Measurements from ENCODE around the gene LIPM.
A peak's percentile ranks its signal among the peaks of the same experiment; 100 is the strongest.

LIPM gene

DNA sequence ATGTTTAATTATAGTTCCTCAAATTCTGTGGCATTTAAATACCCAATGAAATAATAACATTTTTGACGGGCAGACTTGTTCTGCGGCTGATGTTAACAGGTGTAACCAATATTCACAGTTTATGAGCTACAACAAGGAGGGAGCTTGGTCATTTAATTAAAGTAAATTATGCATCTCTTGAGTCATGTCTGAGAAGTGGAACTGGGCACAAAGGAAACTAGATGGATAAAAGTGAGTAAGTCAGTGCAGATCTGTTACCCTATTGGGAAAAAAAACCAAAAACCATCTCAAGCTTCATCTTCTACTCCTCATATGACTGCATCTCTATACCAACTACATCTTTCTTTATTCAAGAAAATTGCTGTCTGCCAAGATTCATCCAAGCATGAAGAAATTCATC is 25.1 kb downstream of the LIPM start:
- ChIA-PET CTCF (interaction anchor here (0.7 to 3.6 kb wide), 9 partner anchors 8 to 390 kb away, joined by 3 to 33 read pairs (median 5); no protein-coding TSS in a partner anchor), POLR2A (no interaction called here)
- no peak overlapping the region for H3K4me3 ChIP-seq (ENCODE audit: low read depth, low read length)
- no peak overlapping the region for H3K27ac ChIP-seq (ENCODE audit: extremely low read depth, low read depth, low read length)
- H3K4me1 ChIP-seq (ENCODE audit: control insufficient read depth, insufficient read depth, low read length) = no peaks in the 10 kb centered on the region
- TF ChIP-seq SCRT2 (tag by site-specific recombination; IDR thresholded peaks at IDR 0.05) = peak; percentile 80
- TF ChIP-seq, protein P1, sequence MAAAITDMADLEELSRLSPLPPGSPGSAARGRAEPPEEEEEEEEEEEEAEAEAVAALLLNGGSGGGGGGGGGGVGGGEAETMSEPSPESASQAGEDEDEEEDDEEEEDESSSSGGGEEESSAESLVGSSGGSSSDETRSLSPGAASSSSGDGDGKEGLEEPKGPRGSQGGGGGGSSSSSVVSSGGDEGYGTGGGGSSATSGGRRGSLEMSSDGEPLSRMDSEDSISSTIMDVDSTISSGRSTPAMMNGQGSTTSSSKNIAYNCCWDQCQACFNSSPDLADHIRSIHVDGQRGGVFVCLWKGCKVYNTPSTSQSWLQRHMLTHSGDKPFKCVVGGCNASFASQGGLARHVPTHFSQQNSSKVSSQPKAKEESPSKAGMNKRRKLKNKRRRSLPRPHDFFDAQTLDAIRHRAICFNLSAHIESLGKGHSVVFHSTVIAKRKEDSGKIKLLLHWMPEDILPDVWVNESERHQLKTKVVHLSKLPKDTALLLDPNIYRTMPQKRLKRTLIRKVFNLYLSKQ (tag by site-specific recombination; IDR thresholded peaks at IDR 0.05; ENCODE audit: borderline replicate concordance) = no peak
- H3K36me3 ChIP-seq (ENCODE audit: control insufficient read depth in 2 of 2, insufficient read depth in 1 of 2, low read length in 2 of 2) = no peaks in the 10 kb centered on the region
- H3K9me3 ChIP-seq (ENCODE audit: control insufficient read depth, insufficient read depth, low read depth, low read length) = no peaks in the 10 kb centered on the region

GRCh38 chr10:88828310-88828709 is 25.8 kb downstream of the LIPM start:
- Histone ChIP-seq H3K4me3 (ENCODE audit: low read depth, low read length) (no peak overlapping the region), H3K9me3 (ENCODE audit: control insufficient read depth, insufficient read depth, low read depth, low read length) (no peaks in the 10 kb centered on the region), H3K36me3 (ENCODE audit: control insufficient read depth in 2 of 2, insufficient read depth in 1 of 2, low read length in 2 of 2) (no peaks in the 10 kb centered on the region), H3K4me1 (ENCODE audit: control insufficient read depth, insufficient read depth, low read length) (0 out of 2 replicates have a peak, but pooled peaks cover 2% of the 10 kb centered on the region), H3K27ac (ENCODE audit: extremely low read depth, low read depth, low read length) (no peak overlapping the region)
- POLR2A ChIA-PET = no interaction called here
- CTCF ChIA-PET = interaction anchor here (0.6 to 3.6 kb wide), 9 partner anchors 8 to 390 kb away, joined by 3 to 33 read pairs (median 4); no protein-coding TSS in a partner anchor
- no peak for TF ChIP-seq KLF7 (tag by site-specific recombination; IDR thresholded peaks at IDR 0.05; ENCODE audit: borderline replicate concordance)
- TF ChIP-seq ZNF571 (tag by site-specific recombination; IDR thresholded peaks at IDR 0.05) = no peak
- no peak for TF ChIP-seq ZNF157 (tag by site-specific recombination; IDR thresholded peaks at IDR 0.05)
- no peak for TF ChIP-seq ZNF658 (tag by site-specific recombination; IDR thresholded peaks at IDR 0.05)

DNA sequence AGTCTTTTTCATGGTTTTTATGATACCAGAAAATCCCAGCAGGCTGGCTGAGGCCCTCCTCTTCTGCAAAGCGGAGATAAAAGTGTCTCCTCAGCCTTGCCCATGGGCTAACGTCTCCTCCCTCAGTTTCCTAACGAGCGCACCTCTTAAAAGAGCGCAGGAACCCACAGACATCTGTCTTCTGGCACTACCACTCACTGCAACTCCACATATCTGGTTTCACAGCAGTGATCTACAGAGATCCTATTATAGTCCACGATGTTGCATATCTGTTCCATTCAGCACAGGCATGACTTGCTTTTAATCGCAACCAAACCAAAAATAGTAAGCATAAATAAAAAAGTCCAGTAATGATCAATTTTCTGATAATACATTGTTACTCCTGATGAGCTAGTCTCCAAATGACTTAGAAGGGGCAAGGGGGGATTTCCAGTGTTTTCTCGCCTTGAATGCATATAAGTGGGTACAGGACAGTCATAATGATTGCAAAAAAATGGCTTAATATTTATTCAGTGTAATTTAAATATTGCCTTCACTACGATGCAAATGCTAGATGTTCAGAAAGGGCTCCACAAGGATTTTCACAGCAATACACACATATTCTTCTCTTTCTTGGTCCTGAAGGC is 28.2 kb downstream of the LIPM start:
- CTCF ChIA-PET = interaction anchor here (0.7 to 13.0 kb wide), 4 partner anchors 20 to 265 kb away, joined by 3 to 456 read pairs (median 5); no protein-coding TSS in a partner anchor
- POLR2A ChIA-PET = no interaction called here
- no peak overlapping the region for H3K27ac ChIP-seq (ENCODE audit: extremely low read depth, low read depth, low read length)

GRCh38 chr10:88831709-88832108 is 29.2 kb downstream of the LIPM start:
- H3K27ac ChIP-seq (ENCODE audit: extremely low read depth, low read depth, low read length) = no peak overlapping the region
- ChIA-PET CTCF (interaction anchor here (0.6 to 13.0 kb wide), 7 partner anchors 15 to 266 kb away, joined by 3 to 456 read pairs (median 3); no protein-coding TSS in a partner anchor), POLR2A (no interaction called here)
- no peak overlapping the region for H3K4me3 ChIP-seq (ENCODE audit: low read depth, low read length)
- no peaks in the 10 kb centered on the region for H3K36me3 ChIP-seq (ENCODE audit: control insufficient read depth in 2 of 2, insufficient read depth in 1 of 2, low read length in 2 of 2)
- H3K9me3 ChIP-seq (ENCODE audit: control insufficient read depth, insufficient read depth, low read depth, low read length) = no peaks in the 10 kb centered on the region
- TF ChIP-seq ZBTB11 (tag by site-specific recombination; conservative IDR thresholded peaks at IDR 0.05; ENCODE audit: low read depth) = no peak
- TF ChIP-seq HOXD13 (CRISPR knock-in tag; IDR thresholded peaks at IDR 0.05; ENCODE audit: borderline replicate concordance) = no peak
- TF ChIP-seq ZNF175 (tag by site-specific recombination; IDR thresholded peaks at IDR 0.05) = no peak
- TF ChIP-seq ZNF239 (tag by site-specific recombination; IDR thresholded peaks at IDR 0.05) = no peak
- no peak for TF ChIP-seq ZFP3 (tag by site-specific recombination; IDR thresholded peaks at IDR 0.05; ENCODE audit: low read depth)
- TF ChIP-seq PRDM4 (tag by site-specific recombination; IDR thresholded peaks at IDR 0.05) = no peak
- TF ChIP-seq EGR2 (tag by site-specific recombination; IDR thresholded peaks at IDR 0.05; ENCODE audit: low read depth) = no peak
- TF ChIP-seq, protein P2, sequence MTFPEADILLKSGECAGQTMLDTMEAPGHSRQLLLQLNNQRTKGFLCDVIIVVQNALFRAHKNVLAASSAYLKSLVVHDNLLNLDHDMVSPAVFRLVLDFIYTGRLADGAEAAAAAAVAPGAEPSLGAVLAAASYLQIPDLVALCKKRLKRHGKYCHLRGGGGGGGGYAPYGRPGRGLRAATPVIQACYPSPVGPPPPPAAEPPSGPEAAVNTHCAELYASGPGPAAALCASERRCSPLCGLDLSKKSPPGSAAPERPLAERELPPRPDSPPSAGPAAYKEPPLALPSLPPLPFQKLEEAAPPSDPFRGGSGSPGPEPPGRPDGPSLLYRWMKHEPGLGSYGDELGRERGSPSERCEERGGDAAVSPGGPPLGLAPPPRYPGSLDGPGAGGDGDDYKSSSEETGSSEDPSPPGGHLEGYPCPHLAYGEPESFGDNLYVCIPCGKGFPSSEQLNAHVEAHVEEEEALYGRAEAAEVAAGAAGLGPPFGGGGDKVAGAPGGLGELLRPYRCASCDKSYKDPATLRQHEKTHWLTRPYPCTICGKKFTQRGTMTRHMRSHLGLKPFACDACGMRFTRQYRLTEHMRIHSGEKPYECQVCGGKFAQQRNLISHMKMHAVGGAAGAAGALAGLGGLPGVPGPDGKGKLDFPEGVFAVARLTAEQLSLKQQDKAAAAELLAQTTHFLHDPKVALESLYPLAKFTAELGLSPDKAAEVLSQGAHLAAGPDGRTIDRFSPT (tag by site-specific recombination; IDR thresholded peaks at IDR 0.05) = no peak
- TF ChIP-seq, protein P3, sequence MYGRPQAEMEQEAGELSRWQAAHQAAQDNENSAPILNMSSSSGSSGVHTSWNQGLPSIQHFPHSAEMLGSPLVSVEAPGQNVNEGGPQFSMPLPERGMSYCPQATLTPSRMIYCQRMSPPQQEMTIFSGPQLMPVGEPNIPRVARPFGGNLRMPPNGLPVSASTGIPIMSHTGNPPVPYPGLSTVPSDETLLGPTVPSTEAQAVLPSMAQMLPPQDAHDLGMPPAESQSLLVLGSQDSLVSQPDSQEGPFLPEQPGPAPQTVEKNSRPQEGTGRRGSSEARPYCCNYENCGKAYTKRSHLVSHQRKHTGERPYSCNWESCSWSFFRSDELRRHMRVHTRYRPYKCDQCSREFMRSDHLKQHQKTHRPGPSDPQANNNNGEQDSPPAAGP (tag by site-specific recombination; IDR thresholded peaks at IDR 0.05) = no peak
- H3K4me1 ChIP-seq (ENCODE audit: control insufficient read depth, insufficient read depth, low read length) = 0 out of 2 replicates have a peak, but pooled peaks cover 3% of the 10 kb centered on the region

More for the DNA sequence above, 28.2 kb downstream of the LIPM start:
- Histone ChIP-seq H3K4me1 (ENCODE audit: control insufficient read depth, insufficient read depth, low read length) (0 out of 2 replicates have a peak, but pooled peaks cover 3% of the 10 kb centered on the region), H3K36me3 (ENCODE audit: control insufficient read depth in 2 of 2, insufficient read depth in 1 of 2, low read length in 2 of 2) (no peaks in the 10 kb centered on the region), H3K4me3 (ENCODE audit: low read depth, low read length) (no peak overlapping the region), H3K9me3 (ENCODE audit: control insufficient read depth, insufficient read depth, low read depth, low read length) (no peaks in the 10 kb centered on the region)
- TF ChIP-seq ZNF514 (tag by site-specific recombination; IDR thresholded peaks at IDR 0.05) = no peak
- TF ChIP-seq ZNF223 (tag by site-specific recombination; IDR thresholded peaks at IDR 0.05) = no peak

Data from HEK293 (cell line).